GM21737 (cell line): ENCODE measurements around the gene SRSF7.
"Not testable (repeated sequence)": the region's sequence is repeated elsewhere in the genome, so short reads cannot be mapped to it uniquely, and the experiment has no call there.

Experiments used
- ATAC-seq: cut with Tn5 transposase; IDR thresholded peaks from one replicate; pipeline ENCODE4 v1.9.1; 2021; ENCODE audit warnings: mild to moderate bottlenecking, moderate library complexity; ENCODE audit not compliant: unreplicated experiment

SRSF7 gene

DNA sequence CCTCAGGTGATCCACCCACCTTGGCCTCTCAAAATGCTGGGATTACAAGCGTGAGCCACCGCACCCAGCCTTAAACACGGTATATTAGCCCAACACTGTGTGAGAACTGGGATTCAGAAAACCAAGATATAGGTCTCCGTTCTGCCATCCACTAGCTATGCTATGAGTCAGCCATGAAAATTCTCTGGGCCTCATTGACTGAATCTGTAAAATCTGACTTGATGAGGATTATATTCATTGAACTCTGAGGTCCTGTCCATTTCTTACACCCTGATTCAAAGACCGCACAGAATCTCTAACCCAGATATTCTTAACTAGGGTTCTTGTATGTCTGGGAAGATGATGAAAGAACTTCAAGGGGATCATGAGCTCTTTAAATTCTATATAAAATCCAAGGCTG, 47.8 kb downstream of the SRSF7 start:
- ATAC-seq, result not testable (repeated sequence)

- ATAC-seq, result no peak
These were observed 48.7 kb downstream of the SRSF7 start for GRCh38 chr2:38702413-38702812.

- no peak for ATAC-seq
These were observed 49.6 kb downstream of the SRSF7 start for GRCh38 chr2:38701542-38701941.

GRCh38 chr2:38700881-38701458, 50.2 kb downstream of the SRSF7 start:
- no peak for ATAC-seq

DNA sequence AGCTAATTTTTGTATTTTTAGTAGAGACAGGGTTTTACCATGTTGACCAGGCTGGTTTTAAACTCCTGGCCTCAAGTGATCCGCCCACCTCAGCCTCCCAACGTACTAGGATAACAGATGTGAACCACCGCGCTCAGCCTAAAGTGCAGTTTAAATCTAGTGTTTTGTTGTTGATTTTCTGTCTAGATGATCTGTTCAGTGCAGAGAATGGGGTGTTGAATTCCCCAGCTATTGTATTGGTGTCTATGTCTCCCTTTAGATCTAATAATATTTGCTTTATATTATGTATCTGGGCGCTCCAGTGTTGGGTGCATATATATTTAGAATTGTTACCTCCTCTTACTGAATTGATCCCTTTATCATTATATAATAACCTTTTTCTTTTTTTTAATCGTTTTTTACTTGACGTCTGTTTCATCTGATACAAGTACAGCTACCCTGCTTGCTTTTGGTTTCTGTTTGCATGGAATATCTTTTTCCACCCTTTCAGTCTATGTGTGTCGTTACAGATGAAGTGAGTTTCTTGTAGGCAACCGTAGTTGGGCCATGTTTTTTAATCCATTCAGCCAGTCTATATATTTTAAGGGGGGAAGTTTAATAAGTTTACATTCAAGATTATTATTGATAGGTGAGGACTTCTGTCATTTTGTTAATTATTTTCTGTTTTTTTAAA, 50.9 kb downstream of the SRSF7 start:
- no peak for ATAC-seq

DNA sequence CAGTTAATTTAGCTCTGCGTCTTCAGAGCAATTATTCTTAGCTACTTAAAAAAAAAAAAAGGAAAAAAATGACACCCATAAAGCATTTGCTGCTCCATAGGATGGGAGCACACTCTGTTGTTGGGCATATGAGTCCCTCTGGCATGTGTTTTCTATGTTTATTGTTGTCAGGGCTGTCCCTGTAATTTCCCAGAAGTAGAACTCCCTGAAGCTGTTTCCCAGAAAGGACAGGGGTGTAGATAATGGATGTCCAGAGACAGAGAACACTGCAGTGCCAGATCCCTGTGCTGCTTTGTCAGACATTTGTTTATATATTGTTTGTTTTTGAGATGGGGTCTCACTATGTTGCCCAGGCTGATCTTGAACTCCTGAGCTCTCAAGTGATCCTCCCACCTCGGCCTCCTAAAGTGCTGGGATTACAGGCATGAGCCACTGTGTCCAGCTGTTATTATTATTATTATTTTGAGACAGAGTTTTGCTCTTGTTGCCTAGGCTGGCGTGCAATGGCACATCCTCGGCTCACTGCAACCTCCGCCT, 52.6 kb downstream of the SRSF7 start:
- no peak for ATAC-seq

DNA sequence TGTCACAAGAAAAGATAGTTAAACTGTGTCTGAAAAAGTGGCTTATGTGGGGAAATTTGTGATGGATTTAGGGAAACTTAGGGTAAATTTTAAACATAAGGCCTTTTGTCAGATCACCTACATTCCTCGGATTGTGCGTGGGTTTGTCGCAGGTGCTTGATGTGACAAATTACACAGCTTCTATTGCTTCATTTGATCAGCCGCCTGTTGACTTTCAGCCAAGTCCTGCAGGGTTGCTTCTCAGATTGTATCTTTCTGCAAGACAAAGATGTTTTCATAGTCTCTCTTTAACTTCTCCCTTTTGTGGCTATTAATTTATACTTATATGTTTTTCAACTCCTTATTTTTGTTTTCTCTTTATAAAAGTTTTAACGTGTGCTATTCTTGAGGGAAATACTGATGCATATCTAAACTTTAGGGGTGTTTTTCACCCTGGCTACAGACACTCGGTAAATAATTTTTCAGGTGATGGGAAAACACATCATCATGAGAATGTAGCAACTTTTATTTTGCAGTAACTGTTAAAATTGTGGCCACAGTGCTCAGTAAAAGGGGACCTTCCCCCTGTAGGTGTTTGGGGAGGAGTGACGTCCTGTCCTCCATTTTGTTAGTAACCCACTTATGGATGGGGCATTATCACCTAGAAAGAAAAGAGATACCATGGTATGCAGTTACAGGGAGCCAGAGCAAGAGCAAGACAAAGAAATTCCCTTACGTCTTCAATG, 53.9 kb downstream of the SRSF7 start:
- ATAC-seq, result no peak
